ENCODE results near the gene TSPAN14. TPM values are rescaled to one million over a fixed set of nuclear protein-coding genes. Genes with fewer than 3 reads are reported as not detected.

TSPAN14 gene
- total RNA-seq, 1 donor from 2014 or later: 18.9 TPM

GRCh38 chr10:80579849-80580637 is 125.9 kb downstream of the TSPAN14 start:
- no peak overlapping the region for H3K4me3 Mint-ChIP-seq
- no peak for ATAC-seq (ENCODE audit: low read depth)
- CTCF ChIA-PET: no interaction called here
- DNase-seq: no peak
- no peak overlapping the region for H3K27ac Mint-ChIP-seq
- H3K9me3 Mint-ChIP-seq: peaks cover 2% of the 10 kb centered on the region
- intact Hi-C loops (cut with micrococcal nuclease): no loop called here
- H3K4me1 Mint-ChIP-seq: peaks cover 26% of the 10 kb centered on the region
- H3K36me3 Mint-ChIP-seq (ENCODE audit: low read depth): no peaks in the 10 kb centered on the region
- no peak for TF ChIP-seq CTCF (IDR thresholded peaks at IDR 0.05)
- H3K27me3 Mint-ChIP-seq: peaks cover 3% of the 10 kb centered on the region
- POLR2A ChIA-PET: no interaction called here

GRCh38 chr10:80580638-80581468 is 126.7 kb downstream of the TSPAN14 start:
- TF ChIP-seq CTCF (IDR thresholded peaks at IDR 0.05): no peak
- Mint-ChIP-seq H3K4me1 (peaks cover 26% of the 10 kb centered on the region), H3K27me3 (peaks cover 3% of the 10 kb centered on the region), H3K36me3 (ENCODE audit: low read depth) (no peaks in the 10 kb centered on the region), H3K27ac (no peak overlapping the region), H3K4me3 (no peak overlapping the region), H3K9me3 (peaks cover 2% of the 10 kb centered on the region)
- intact Hi-C loops (cut with micrococcal nuclease): no loop called here
- no peak for ATAC-seq (ENCODE audit: low read depth)
- no peak for DNase-seq
- CTCF ChIA-PET: no interaction called here
- POLR2A ChIA-PET: no interaction called here

GRCh38 chr10:80581469-80581835 is 127.3 kb downstream of the TSPAN14 start:
- CTCF ChIA-PET: no interaction called here

GRCh38 chr10:80582286-80582960 is 128.3 kb downstream of the TSPAN14 start:
- peaks cover 26% of the 10 kb centered on the region for H3K4me1 Mint-ChIP-seq
- CTCF ChIA-PET: no interaction called here
- intact Hi-C loops (cut with micrococcal nuclease): no loop called here
- no peak overlapping the region for H3K27ac Mint-ChIP-seq
- no peaks in the 10 kb centered on the region for H3K36me3 Mint-ChIP-seq (ENCODE audit: low read depth)
- POLR2A ChIA-PET: no interaction called here
- no peak for DNase-seq
- no peak for TF ChIP-seq CTCF (IDR thresholded peaks at IDR 0.05)
- no peaks in the 10 kb centered on the region for H3K27me3 Mint-ChIP-seq
- H3K9me3 Mint-ChIP-seq: no peaks in the 10 kb centered on the region
- H3K4me3 Mint-ChIP-seq: no peak overlapping the region
- ATAC-seq (ENCODE audit: low read depth): no peak

More at GRCh38 chr10:80581469-80581835, 127.3 kb downstream of the TSPAN14 start:
- peaks cover 2% of the 10 kb centered on the region for H3K9me3 Mint-ChIP-seq
- H3K27ac Mint-ChIP-seq: no peak overlapping the region
- intact Hi-C loops (cut with micrococcal nuclease): no loop called here
- H3K4me1 Mint-ChIP-seq: peaks cover 26% of the 10 kb centered on the region
- POLR2A ChIA-PET: no interaction called here
- ATAC-seq (ENCODE audit: low read depth): no peak
- H3K36me3 Mint-ChIP-seq (ENCODE audit: low read depth): no peaks in the 10 kb centered on the region
- H3K4me3 Mint-ChIP-seq: no peak overlapping the region
- DNase-seq: no peak
- TF ChIP-seq CTCF (IDR thresholded peaks at IDR 0.05): no peak
- peaks cover 3% of the 10 kb centered on the region for H3K27me3 Mint-ChIP-seq

Other genes starting within 250 kb of the TSPAN14 start
- gene ANXA11, start 248.8 kb upstream of the TSPAN14 start, total RNA-seq: 178 and 190 TPM in 2 replicates
- gene MAT1A, start 164.7 kb upstream of the TSPAN14 start, total RNA-seq: not detected in 2 replicates
- gene DYDC1, start 97.6 kb upstream of the TSPAN14 start, total RNA-seq: not detected in 2 replicates
- not detected in 2 replicates for gene DYDC2, start 97.5 kb upstream of the TSPAN14 start, total RNA-seq
- 8.5 and 10.3 TPM in 2 replicates for gene PRXL2A, start 45.8 kb upstream of the TSPAN14 start, total RNA-seq
- 0.07 TPM in 1 of 2 replicates, not detected in the other for gene SH2D4B, start 83.6 kb downstream of the TSPAN14 start, total RNA-seq